Astrocyte (in vitro differentiated cells and primary cell): ENCODE results near the gene DBET. TPM values are rescaled to one million over a fixed set of nuclear protein-coding genes. Genes with fewer than 3 reads are reported as not detected.
"Not testable (repeated sequence)": the region's sequence is repeated elsewhere in the genome, so short reads cannot be mapped to it uniquely, and the experiment has no call there.

ENCODE experiments used
- DNase-seq: peaks from one replicate; pipeline ENCODE4 v3.0.0-alpha.2; 2010; ENCODE audit warnings: low read depth
- FAIRE-seq: peaks from 2 replicates; lab custom pipeline; 2011; peaks lifted over from hg19 to GRCh38; lab: Jason Lieb, UNC
- H2AFZ ChIP-seq: 2 replicates; pipeline ENCODE4 v1.6.0; 2012; ENCODE audit warnings: low read depth, low read length, inconsistent platforms
- H3K27ac ChIP-seq: 2 replicates; pipeline ENCODE4 v1.5.1; 2011; ENCODE audit warnings: low read depth, low read length, inconsistent platforms
- H3K27me3 ChIP-seq: 2 replicates; pipeline ENCODE4 v1.6.0; 2011; ENCODE audit warnings: low read length, inconsistent platforms; ENCODE audit not compliant: insufficient read depth
- H3K36me3 ChIP-seq: 2 replicates; pipeline ENCODE4 v1.5.1; 2011; ENCODE audit warnings: low read length, inconsistent platforms; ENCODE audit not compliant: insufficient read depth
- H3K4me1 ChIP-seq: 2 replicates; pipeline ENCODE4 v1.5.1; 2011; ENCODE audit warnings: low read length, inconsistent platforms; ENCODE audit not compliant: insufficient read depth
- H3K4me2 ChIP-seq: 2 replicates; pipeline ENCODE4 v1.6.0; 2012; ENCODE audit warnings: low read length, inconsistent platforms
- H3K4me3 ChIP-seq: 2 replicates; pipeline ENCODE4 v1.5.1; 2011; ENCODE audit warnings: low read depth, mild to moderate bottlenecking, low read length, inconsistent platforms; ENCODE audit not compliant: insufficient read depth
- H3K79me2 ChIP-seq: 2 replicates; pipeline ENCODE4 v1.6.0; 2012; ENCODE audit warnings: mild to moderate bottlenecking, low read length, inconsistent platforms; ENCODE audit not compliant: insufficient read depth
- H3K9ac ChIP-seq: 2 replicates; pipeline ENCODE4 v1.6.0; 2012; ENCODE audit warnings: mild to moderate bottlenecking, low read length, inconsistent platforms
- H3K9me3 ChIP-seq: 2 replicates; pipeline ENCODE4 v1.5.1; 2012; ENCODE audit warnings: low read depth, mild to moderate bottlenecking, low read length, inconsistent platforms; ENCODE audit not compliant: insufficient read depth
- H4K20me1 ChIP-seq: 2 replicates; pipeline ENCODE4 v1.6.0; 2012; ENCODE audit warnings: low read length, inconsistent platforms; ENCODE audit not compliant: insufficient read depth
- H3K27ac Mint-ChIP-seq: one replicate; pipeline ENCODE4 v1.8.0; 2021; ENCODE audit warnings: mild to moderate bottlenecking, mixed read lengths; ENCODE audit not compliant: unreplicated experiment
- H3K27me3 Mint-ChIP-seq: one replicate; pipeline ENCODE4 v1.8.0; 2021; ENCODE audit warnings: low read depth, mixed read lengths; ENCODE audit not compliant: unreplicated experiment
- H3K36me3 Mint-ChIP-seq: one replicate; pipeline ENCODE4 v1.8.0; 2021; ENCODE audit warnings: low read depth, mixed read lengths; ENCODE audit not compliant: unreplicated experiment
- H3K4me1 Mint-ChIP-seq: one replicate; pipeline ENCODE4 v1.8.0; 2021; ENCODE audit warnings: low read depth, mixed read lengths; ENCODE audit not compliant: unreplicated experiment
- H3K4me3 Mint-ChIP-seq: one replicate; pipeline ENCODE4 v1.8.0; 2021; ENCODE audit warnings: mild to moderate bottlenecking, moderate library complexity, mixed read lengths; ENCODE audit not compliant: unreplicated experiment
- H3K9me3 Mint-ChIP-seq: one replicate; pipeline ENCODE4 v1.8.0; 2021; ENCODE audit warnings: mild to moderate bottlenecking, mixed read lengths; ENCODE audit not compliant: unreplicated experiment
- total RNA-seq: library from RNA; stranded (reverse); gene quantifications from 2 replicates; pipeline ENCODE4 v1.2.1, GENCODE V29; 2021

The DBET gene
- total RNA-seq, 1 donor from 2014 or later = not detected

- H3K4me2 ChIP-seq, H3K36me3 Mint-ChIP-seq, H3K9me3 ChIP-seq, DNase-seq, H3K4me1 ChIP-seq, H3K27me3 Mint-ChIP-seq, H2AFZ ChIP-seq, H4K20me1 ChIP-seq, H3K27ac ChIP-seq, FAIRE-seq, H3K4me1 Mint-ChIP-seq, H3K9me3 Mint-ChIP-seq, H3K27ac Mint-ChIP-seq, H3K4me3 ChIP-seq, H3K4me3 Mint-ChIP-seq, H3K9ac ChIP-seq, H3K79me2 ChIP-seq, H3K36me3 ChIP-seq, H3K27me3 ChIP-seq: not testable (repeated sequence)
Measured at GRCh38 chr4:190068351-190068750, 4.0 kb downstream of the DBET start.

GRCh38 chr4:190093052-190093451, 28.8 kb downstream of the DBET start:
- H3K27ac Mint-ChIP-seq, FAIRE-seq: not testable (repeated sequence)

GRCh38 chr4:190094031-190094430, 29.7 kb downstream of the DBET start:
- FAIRE-seq = not testable (repeated sequence)

More at GRCh38 chr4:190093052-190093451, 28.8 kb downstream of the DBET start:
- H3K4me3 Mint-ChIP-seq, H2AFZ ChIP-seq, H3K36me3 ChIP-seq, H3K9ac ChIP-seq, H3K4me1 ChIP-seq, H3K27ac ChIP-seq, DNase-seq, H3K27me3 Mint-ChIP-seq, H3K4me1 Mint-ChIP-seq, H3K4me3 ChIP-seq, H3K9me3 Mint-ChIP-seq, H3K4me2 ChIP-seq, H3K9me3 ChIP-seq, H4K20me1 ChIP-seq, H3K36me3 Mint-ChIP-seq, H3K79me2 ChIP-seq, H3K27me3 ChIP-seq: not testable (repeated sequence)

GRCh38 chr4:190095335-190095734, 31.0 kb downstream of the DBET start:
- FAIRE-seq, H3K9me3 Mint-ChIP-seq: not testable (repeated sequence)

More at GRCh38 chr4:190094031-190094430, 29.7 kb downstream of the DBET start:
- H2AFZ ChIP-seq, H3K4me1 ChIP-seq, H3K4me2 ChIP-seq, H3K27ac ChIP-seq, H3K9me3 ChIP-seq, H3K27ac Mint-ChIP-seq, H3K9me3 Mint-ChIP-seq, H3K79me2 ChIP-seq, H3K9ac ChIP-seq, H3K4me3 Mint-ChIP-seq, H3K36me3 Mint-ChIP-seq, H3K4me3 ChIP-seq, DNase-seq, H3K4me1 Mint-ChIP-seq, H3K36me3 ChIP-seq, H4K20me1 ChIP-seq, H3K27me3 Mint-ChIP-seq, H3K27me3 ChIP-seq: not testable (repeated sequence)

GRCh38 chr4:190099605-190100004, 35.3 kb downstream of the DBET start:
- H3K4me3 Mint-ChIP-seq, H3K4me1 Mint-ChIP-seq, H3K9ac ChIP-seq, H2AFZ ChIP-seq, H3K4me2 ChIP-seq, DNase-seq, H3K79me2 ChIP-seq, H3K27me3 Mint-ChIP-seq, H3K9me3 ChIP-seq, H3K4me1 ChIP-seq, FAIRE-seq, H3K27me3 ChIP-seq, H3K9me3 Mint-ChIP-seq, H4K20me1 ChIP-seq, H3K36me3 Mint-ChIP-seq, H3K27ac ChIP-seq, H3K4me3 ChIP-seq, H3K36me3 ChIP-seq, H3K27ac Mint-ChIP-seq: not testable (repeated sequence)

More at GRCh38 chr4:190095335-190095734, 31.0 kb downstream of the DBET start:
- H4K20me1 ChIP-seq, H3K79me2 ChIP-seq, H3K4me1 Mint-ChIP-seq, H3K27ac Mint-ChIP-seq, H3K27me3 Mint-ChIP-seq, H3K9ac ChIP-seq, H2AFZ ChIP-seq, H3K4me2 ChIP-seq, H3K4me1 ChIP-seq, H3K9me3 ChIP-seq, H3K27ac ChIP-seq, H3K36me3 Mint-ChIP-seq, H3K27me3 ChIP-seq, H3K4me3 ChIP-seq, H3K36me3 ChIP-seq, H3K4me3 Mint-ChIP-seq, DNase-seq: not testable (repeated sequence)

GRCh38 chr4:190101525-190101924, 37.2 kb downstream of the DBET start:
- H3K4me1 ChIP-seq, H3K27ac ChIP-seq, H3K79me2 ChIP-seq, H3K36me3 ChIP-seq, H2AFZ ChIP-seq, H3K27me3 ChIP-seq, H3K36me3 Mint-ChIP-seq, H3K4me2 ChIP-seq, H4K20me1 ChIP-seq, H3K4me1 Mint-ChIP-seq, FAIRE-seq, H3K9ac ChIP-seq, H3K27ac Mint-ChIP-seq, H3K9me3 ChIP-seq, H3K4me3 ChIP-seq, H3K9me3 Mint-ChIP-seq, H3K27me3 Mint-ChIP-seq, H3K4me3 Mint-ChIP-seq, DNase-seq: not testable (repeated sequence)
